ENCODE results near the gene SOCS3. TPM values are rescaled to one million over a fixed set of nuclear protein-coding genes. Genes with fewer than 3 reads are reported as not detected.
"Not testable (repeated sequence)": the region's sequence is repeated elsewhere in the genome, so short reads cannot be mapped to it uniquely, and the experiment has no call there.

Gene SOCS3
- total RNA-seq, 1 experiment from 2014 or later: 90.1 TPM

DNA sequence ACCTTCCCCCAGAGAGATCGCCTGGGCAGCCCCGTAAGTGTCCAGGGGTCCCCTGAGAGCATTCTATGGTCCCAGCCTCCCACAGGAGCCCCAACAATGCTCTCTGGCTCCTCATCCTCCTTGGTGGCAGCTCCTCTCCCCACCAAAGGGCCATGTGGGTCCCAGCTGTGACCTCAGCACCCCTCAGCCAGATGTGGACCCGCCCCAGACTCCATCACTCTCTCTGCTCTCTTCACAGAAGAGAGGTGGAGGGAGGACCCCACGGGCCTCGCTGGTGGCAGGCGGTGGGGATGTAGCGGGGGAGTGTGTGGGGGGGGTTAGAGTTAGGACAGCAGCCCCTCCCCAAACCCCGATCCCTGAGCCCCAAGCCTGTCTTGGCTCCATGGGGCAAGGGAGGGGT, 41.0 kb downstream of the SOCS3 start:
- in situ Hi-C loops (cut with HindIII; ENCODE audit: low sequenced_read_pairs): no loop called here
- no peak for DNase-seq (ENCODE audit: low spot score)

DNA sequence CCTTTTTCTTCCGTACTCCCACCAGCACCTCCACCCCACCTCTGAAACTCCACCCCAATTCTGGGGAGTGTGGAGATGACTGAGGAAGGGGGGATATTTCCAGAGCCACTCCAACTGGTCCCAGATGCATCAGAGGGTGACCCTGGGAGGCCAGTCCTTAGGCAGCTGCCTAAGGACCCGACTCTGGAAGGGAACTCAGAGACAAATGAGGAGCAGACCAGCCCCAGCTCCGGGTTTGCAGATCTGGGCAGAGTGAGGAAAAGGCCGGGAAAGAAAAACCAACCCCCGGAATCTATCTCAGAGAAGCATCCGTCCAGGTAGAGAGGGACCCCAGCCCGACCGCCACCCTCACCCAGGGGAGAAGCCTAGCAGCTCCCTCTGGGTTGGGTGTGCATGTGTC, 41.5 kb downstream of the SOCS3 start:
- in situ Hi-C loops (cut with HindIII; ENCODE audit: low sequenced_read_pairs): no loop called here
- DNase-seq (ENCODE audit: low spot score): no peak

DNA sequence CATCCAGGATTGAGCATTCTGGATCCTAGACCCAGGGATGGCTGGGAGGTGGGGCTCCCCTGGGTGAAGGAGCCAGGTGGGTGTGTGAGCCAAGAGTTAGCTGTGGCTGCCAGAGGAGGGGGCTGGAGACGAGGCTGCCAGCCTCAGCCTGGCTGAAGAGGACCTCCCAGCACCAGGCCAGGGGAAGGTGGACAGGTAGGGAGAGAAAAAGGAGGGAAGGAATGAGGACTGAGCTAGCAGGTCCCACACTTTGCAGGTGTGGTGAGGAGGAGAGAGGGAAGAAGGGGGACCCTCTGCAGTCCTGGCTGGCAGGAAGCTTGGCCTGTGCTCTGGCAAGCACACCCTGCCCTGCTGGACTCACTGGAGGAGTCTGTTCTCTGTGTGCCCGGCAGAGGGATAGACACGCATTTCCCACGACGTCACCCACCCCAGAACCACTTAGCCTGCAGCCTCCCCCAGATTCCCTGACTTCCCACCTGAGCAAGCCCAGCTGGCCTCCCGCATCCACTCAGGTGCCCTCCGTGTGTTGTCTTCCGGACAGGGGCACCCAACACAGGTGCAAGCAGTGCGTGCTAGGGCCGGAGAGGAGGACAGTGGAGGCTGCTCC, 42.0 kb downstream of the SOCS3 start:
- no peak for DNase-seq (ENCODE audit: low spot score)
- in situ Hi-C loops (cut with HindIII; ENCODE audit: low sequenced_read_pairs): no loop called here

DNA sequence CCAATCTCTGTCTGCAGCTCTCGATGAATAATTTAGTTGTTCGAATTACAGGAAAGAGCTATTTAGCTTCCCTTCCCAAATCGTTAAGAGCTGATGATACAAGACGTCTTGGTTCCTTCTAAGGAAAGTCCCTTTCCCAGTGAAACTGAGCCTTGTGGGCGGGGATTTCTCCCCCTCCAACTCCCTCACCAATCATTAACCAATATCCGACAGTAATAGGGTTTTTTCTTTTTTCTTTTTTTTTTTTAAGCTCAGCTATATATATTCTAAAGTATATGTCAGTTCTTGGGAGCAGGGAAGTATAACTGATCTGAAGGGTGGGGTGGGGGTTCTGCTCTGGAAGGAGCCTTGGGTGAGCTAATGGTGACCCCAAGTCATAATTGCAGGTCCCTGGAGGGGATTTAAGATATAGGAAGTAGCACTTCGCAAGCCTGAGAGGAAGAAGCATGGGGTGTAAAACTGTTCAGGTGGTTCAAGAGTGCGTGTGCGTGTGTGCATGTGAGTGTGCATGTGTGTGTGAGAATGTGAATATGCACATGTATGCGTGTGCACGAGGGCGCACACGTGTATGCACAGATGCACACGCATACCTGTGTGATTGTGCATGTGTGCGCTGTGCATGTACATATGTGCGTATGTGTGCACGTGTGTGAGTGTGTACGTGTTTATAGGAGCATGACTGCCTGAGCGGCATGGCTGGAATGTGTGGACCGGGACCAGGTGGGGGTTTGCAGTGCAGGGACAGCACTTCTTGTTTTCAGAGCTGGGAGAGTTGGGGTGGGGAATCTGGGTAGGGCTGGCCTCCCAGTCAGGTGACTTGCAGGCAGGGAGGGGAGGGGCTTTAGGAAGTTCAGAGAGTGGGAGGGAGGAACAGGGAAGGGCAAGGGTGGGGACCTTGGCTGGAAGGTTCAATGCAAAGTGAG, 42.7 kb downstream of the SOCS3 start:
- in situ Hi-C loops (cut with HindIII; ENCODE audit: low sequenced_read_pairs): no loop called here
- peak; percentile 48 for DNase-seq (ENCODE audit: low spot score)

DNA sequence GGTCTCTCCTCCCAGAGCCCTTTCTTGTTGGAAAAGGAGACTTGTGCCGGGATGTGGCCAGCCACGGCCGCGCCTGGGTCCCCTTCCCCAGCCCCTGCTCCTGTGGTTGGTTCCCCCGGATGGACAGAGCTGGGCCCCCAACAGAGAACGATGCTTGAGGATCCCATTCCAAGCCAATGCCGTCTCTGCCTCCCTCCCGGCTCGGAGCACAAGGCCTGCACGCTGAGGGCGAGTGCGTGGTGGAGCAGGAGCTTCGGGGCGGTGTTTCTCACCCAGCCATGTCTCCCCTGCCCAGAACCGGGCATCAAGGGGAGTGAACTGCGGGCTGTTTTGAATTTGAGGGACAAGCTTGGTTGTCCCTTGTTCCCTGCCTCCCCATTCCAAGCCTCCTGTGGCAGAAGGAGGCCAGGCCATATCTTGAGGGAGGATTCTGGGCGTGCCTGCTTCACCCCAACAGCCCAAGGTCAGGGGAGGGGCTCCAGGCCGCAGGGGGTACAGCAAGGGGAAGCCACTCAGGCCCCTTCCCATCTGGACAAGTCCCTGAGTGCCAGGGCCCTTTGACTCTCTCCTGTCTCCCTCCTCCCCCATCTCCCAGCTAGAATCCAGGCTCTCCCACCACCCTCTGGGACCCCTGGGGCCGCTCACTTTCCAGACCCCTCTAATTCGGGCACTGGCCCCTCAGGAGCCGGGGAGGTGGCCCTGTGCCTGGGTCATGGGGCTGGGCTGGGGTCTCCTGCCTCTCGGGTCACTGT, 43.6 kb downstream of the SOCS3 start:
- in situ Hi-C loops (cut with HindIII; ENCODE audit: low sequenced_read_pairs): no loop called here
- DNase-seq (ENCODE audit: low spot score): no peak

DNA sequence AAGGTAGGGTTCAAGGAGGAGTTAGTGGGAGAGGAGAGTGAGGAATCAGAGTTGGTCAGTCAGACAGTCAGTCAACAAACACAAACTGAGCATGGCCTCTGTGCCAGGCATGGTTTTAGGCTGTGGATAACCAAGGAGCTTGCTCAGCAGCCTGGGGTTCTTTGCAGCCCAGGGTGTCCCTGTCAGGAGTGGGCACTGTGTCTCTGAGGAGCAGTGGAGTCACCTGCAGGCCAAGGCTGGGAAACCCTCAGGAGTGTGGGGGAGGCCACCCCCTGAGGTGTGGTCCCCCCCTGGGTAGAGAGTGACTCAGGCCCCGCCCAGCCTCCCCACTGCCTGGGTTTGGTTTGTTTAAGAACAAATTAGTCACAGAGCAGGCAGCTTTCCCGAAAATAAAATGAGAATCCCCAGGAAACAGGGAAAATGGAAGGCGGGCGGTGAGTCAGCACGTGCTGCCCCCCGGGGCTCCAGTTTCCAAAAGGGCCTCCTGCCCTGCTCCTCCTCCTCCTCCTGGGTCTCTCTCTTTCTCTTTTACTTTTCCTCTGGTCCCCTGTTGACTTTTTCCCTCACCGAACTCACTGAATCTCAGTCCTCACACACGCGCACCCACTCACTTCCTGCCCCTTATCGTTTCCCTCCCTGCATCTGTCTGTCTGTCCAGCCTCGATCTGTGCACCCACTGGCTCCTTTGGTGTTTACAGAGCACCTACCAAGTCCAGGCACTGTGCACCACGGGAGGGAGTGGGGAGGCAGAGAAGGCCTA, 44.3 kb downstream of the SOCS3 start:
- in situ Hi-C loops (cut with HindIII; ENCODE audit: low sequenced_read_pairs): no loop called here
- no peak for DNase-seq (ENCODE audit: low spot score)

DNA sequence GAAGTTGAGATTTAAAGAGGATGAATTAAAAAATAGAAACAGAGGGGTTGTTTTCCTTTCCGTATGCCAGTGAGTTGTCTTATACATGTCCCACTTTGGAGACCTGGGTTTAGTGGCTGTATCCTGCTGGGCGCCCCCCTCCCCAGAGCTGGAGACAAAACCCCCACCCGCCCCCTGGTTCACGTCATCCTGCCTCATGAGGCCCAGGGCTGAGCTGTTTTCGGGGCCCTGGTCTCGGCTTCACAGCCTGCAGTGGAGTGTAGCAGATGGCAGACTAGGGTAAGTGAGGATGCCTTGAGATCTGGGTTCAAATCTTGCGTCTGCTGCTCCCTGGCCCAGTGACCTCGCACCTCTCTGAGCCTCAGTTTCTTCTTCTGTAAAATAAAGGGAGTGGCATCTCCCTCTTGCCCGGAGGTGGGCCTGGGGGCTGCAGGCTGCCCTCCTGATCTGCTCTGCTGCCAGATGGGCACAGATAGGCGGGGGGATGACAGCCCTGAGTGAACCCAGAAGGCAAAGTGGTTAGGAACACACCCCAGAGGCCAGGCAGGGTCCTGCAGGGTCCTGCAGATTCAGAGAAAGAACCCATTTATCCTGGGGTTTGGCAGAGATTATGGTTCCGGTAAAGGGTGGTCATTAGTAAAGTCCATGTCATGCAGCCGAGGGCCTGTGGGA, 45.1 kb downstream of the SOCS3 start:
- no peak for DNase-seq (ENCODE audit: low spot score)
- in situ Hi-C loops (cut with HindIII; ENCODE audit: low sequenced_read_pairs): no loop called here

DNA sequence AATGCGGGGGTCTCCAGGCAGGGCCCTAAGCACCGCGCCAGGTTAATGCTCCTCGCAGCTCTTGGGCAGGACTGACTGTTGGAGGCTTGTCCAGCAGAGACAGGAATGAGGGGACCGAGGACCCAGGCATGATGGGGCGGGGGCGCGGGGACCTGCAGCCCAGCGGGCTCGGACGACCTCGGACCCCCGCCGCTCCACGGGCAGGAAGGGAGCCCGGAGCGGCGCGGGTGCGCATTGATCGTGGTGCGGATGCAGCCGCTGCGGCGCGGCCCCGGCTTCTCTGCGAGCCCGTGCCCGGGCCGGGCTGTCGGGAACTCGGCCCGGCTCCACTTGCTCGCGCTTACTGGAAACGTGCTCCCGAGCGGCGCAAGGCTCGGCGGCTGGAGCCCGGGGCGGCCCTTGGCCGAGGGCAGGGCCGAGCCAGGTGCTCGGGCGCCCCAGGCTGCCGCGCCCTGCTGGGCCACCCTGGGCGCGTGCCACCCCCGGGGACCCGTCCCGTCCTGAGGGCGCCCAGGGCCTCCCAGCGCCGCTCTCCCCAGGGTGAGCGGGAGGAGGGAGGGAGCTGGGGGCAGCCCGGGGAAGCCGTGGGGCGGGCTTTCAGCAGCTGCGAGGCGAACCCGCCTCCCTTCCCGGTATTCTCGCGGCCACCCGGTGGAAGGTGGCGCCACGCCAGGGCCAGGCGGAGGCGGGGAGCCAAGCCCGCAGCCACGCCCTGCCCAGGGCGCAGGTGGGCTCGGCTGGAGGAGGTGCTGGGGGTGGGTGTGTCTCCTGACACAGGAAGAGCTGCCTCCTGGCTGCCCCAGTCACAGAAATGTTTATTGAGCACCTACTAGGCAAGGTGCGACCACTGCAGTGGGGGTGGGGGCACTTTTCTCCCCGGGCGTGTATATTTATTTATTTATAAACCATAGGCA, 45.9 kb downstream of the SOCS3 start:
- in situ Hi-C loops (cut with HindIII; ENCODE audit: low sequenced_read_pairs): no loop called here
- DNase-seq (ENCODE audit: low spot score): peak; percentile 32

DNA sequence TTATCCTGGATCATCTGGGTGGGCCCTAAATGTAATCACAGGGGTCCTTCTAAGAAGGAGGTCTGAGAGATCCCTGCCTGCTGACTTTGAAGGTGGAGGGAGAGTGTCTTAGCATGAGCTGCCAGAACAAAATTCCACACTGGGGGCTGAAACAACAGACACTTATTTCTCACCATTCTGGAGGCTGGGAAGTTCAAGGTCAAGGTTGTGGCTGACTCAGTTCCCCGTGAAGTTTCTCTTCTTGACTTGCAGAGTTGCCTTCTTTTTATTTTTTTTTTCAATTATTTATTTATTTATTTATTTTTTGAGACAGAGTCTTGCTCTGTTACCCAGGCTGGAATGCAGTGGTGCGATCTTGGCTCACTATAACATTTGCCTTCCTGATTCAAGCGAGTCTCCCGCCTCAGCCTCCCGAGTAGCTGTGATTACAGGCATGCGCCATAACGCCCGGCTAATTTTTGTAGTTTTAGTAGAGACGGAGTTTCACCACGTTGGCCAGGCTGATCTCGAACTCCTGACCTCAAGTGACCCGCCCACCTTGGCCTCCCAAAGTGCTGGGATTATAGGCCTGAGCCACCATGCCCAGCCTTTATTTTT, 50.1 kb downstream of the SOCS3 start:
- in situ Hi-C loops (cut with HindIII; ENCODE audit: low sequenced_read_pairs): not testable (repeated sequence)

DNA sequence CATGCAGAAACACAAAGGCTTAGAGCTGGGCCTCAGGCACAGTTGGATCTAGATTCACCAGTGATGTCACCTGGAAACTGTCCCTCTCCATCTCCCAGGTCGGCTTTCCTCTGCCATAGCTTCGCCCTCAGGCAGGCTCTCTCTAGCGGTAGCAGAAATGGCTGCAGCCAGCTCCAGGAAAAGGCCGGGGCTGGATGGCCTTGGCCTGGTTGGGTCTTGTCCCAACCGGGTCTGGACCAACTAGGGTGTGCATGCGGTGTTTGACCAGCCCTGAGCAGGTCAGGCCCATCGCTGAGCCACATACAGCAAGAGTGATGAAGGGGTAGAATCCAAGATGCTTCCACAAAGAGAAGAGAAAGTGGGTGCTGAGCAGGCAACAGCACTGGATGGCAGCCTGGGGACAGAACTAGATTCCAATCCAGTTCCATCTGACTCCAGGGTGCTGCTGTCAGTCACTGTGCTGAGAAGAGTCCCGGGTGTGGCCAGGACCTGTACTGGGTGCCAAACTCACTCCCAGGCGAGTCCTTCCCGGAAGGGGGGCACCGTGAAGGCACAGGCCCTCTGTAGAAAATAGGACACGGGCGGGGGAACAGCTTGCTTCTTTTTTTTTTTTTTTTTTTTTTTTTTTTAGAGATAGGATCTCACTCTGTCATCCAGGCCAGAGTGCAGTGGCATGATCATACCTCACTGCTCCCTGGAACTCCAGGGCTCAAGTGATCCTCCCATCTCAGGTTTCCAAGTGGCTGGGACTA, 51.8 kb downstream of the SOCS3 start:
- DNase-seq (ENCODE audit: low spot score): no peak

More for the DNA sequence above, 50.1 kb downstream of the SOCS3 start:
- DNase-seq (ENCODE audit: low spot score): not testable (repeated sequence)

DNA sequence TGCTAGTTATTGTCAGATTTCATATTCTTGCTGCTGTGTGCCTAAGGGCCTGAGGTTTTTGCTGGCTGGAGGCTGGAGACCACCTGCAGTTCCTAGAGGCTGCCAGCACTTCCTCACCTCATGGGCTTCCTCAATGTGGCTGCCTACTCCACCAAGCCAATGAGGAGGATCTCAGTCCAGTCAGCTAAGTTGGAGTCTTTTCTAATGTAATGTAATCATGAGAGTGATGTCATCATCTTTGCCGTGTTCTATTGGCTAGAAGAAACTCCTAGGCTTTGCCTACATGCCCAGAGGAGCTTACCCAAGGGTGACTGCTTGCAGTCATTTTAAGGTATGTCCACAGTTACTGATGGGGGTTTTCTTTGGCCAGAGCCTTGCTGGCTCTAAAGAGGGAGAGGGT, 53.0 kb downstream of the SOCS3 start:
- DNase-seq (ENCODE audit: low spot score): no peak
- in situ Hi-C loops (cut with HindIII; ENCODE audit: low sequenced_read_pairs): no loop called here

More for the DNA sequence above, 51.8 kb downstream of the SOCS3 start:
- in situ Hi-C loops (cut with HindIII; ENCODE audit: low sequenced_read_pairs): no loop called here

Other genes starting within 250 kb of the SOCS3 start
- gene TMC6, start 231.3 kb downstream of the SOCS3 start, total RNA-seq (2014; rRNA removed; shearing (Covaris generic)): 50.5 and 69.0 TPM in 2 replicates
- 0.14 TPM in 1 of 2 replicates, not detected in the other for gene TMC8, start 229.3 kb downstream of the SOCS3 start, total RNA-seq (2014; rRNA removed; shearing (Covaris generic))
- gene C17orf99, start 213.7 kb downstream of the SOCS3 start, total RNA-seq (2014; rRNA removed; shearing (Covaris generic)): not detected in 2 replicates
- gene SYNGR2, start 191.5 kb downstream of the SOCS3 start, total RNA-seq (2014; rRNA removed; shearing (Covaris generic)): 67.0 and 71.8 TPM in 2 replicates
- gene TK1, start 173.0 kb downstream of the SOCS3 start, total RNA-seq (2014; rRNA removed; shearing (Covaris generic)): 76.8 and 84.5 TPM in 2 replicates
- 43.1 and 60.6 TPM in 2 replicates for gene AFMID, start 172.7 kb downstream of the SOCS3 start, total RNA-seq (2014; rRNA removed; shearing (Covaris generic))
- gene BIRC5, start 145.8 kb downstream of the SOCS3 start, total RNA-seq (2014; rRNA removed; shearing (Covaris generic)): 170 and 172 TPM in 2 replicates
- gene TMEM235, start 128.4 kb downstream of the SOCS3 start, total RNA-seq (2014; rRNA removed; shearing (Covaris generic)): not detected in 2 replicates
- 16.3 and 43.0 TPM in 2 replicates for gene PGS1, start 18.6 kb upstream of the SOCS3 start, total RNA-seq (2014; rRNA removed; shearing (Covaris generic))
- not detected in 2 replicates for gene DNAH17, start 217.3 kb upstream of the SOCS3 start, total RNA-seq (2014; rRNA removed; shearing (Covaris generic))